ENCODE results near the gene RGPD3. TPM values are rescaled to one million over a fixed set of nuclear protein-coding genes. Genes with fewer than 3 reads are reported as not detected.

The RGPD3 gene
- total and polyA plus RNA-seq, 4 donors: 0.07 to 0.85 (median 0.36) TPM

DNA sequence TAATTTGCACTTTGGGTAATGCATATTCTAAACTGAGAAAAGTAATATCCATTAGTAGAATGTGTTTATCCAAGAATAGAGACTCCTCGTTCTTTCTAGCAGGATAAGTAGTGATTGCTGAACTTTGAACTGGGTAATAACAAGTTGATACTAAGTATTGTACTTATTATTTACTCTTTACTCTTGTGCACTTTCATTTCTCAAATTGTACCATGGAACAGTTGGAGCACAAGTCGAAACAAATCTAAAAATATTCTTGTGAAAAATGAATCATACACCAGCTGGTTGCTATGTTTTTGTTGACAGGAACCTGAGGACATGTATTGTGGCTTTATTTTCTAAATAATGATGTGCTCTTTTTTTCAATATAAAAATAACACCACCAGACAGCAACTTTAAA is 111.9 kb downstream of the RGPD3 start:
- H3K4me3 ChIP-seq (ENCODE audit: low read depth in 1 of 3, low read length in 3 of 3): no peak overlapping the region
- H3K9me3 ChIP-seq (ENCODE audit: control insufficient read depth in 4 of 4, low read length in 3 of 4): no peaks in the 10 kb centered on the region
- 15% methylated on average over 2 of the region's 2 CpGs for WGBS
- H3K27me3 ChIP-seq (ENCODE audit: control insufficient read depth in 4 of 4, insufficient read depth in 4 of 4, low read length in 3 of 4): no peaks in the 10 kb centered on the region
- no peak for DNase-seq (ENCODE audit: low spot score)
- H3K36me3 ChIP-seq (ENCODE audit: control insufficient read depth in 4 of 4, insufficient read depth in 3 of 4, low read depth in 1 of 4, low read length in 3 of 4): no peaks in the 10 kb centered on the region
- H3K4me1 ChIP-seq (ENCODE audit: control insufficient read depth in 4 of 4, insufficient read depth in 4 of 4, low read length in 3 of 4): peaks cover 0 to 9% (median 0%) of the 10 kb centered on the region in 4 donors
- no peak overlapping the region for H3K27ac ChIP-seq (ENCODE audit: low read depth in 1 of 2, low read length in 2 of 2)
- no peak overlapping the region for H3K9ac ChIP-seq (ENCODE audit: low read depth in 1 of 2, low read length in 2 of 2)
- TF ChIP-seq RAD21 (IDR thresholded peaks at IDR 0.05) (no peak), HNF4A (conservative IDR thresholded peaks at IDR 0.05) (peak; percentile 66 to 69), FOXA1 (IDR thresholded peaks at IDR 0.05) (no peak), SP1 (IDR thresholded peaks at IDR 0.05) (peak; percentile 38), YY1 (IDR thresholded peaks at IDR 0.05) (no peak)
- TF ChIP-seq, protein P1, sequence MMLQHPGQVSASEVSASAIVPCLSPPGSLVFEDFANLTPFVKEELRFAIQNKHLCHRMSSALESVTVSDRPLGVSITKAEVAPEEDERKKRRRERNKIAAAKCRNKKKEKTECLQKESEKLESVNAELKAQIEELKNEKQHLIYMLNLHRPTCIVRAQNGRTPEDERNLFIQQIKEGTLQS (IDR thresholded peaks at IDR 0.05): no peak
- TF ChIP-seq, protein P2, sequence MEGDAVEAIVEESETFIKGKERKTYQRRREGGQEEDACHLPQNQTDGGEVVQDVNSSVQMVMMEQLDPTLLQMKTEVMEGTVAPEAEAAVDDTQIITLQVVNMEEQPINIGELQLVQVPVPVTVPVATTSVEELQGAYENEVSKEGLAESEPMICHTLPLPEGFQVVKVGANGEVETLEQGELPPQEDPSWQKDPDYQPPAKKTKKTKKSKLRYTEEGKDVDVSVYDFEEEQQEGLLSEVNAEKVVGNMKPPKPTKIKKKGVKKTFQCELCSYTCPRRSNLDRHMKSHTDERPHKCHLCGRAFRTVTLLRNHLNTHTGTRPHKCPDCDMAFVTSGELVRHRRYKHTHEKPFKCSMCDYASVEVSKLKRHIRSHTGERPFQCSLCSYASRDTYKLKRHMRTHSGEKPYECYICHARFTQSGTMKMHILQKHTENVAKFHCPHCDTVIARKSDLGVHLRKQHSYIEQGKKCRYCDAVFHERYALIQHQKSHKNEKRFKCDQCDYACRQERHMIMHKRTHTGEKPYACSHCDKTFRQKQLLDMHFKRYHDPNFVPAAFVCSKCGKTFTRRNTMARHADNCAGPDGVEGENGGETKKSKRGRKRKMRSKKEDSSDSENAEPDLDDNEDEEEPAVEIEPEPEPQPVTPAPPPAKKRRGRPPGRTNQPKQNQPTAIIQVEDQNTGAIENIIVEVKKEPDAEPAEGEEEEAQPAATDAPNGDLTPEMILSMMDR (IDR thresholded peaks at IDR 0.05; ENCODE audit: low read depth, low read length, missing input control): no peak
- TF ChIP-seq, protein P3, sequence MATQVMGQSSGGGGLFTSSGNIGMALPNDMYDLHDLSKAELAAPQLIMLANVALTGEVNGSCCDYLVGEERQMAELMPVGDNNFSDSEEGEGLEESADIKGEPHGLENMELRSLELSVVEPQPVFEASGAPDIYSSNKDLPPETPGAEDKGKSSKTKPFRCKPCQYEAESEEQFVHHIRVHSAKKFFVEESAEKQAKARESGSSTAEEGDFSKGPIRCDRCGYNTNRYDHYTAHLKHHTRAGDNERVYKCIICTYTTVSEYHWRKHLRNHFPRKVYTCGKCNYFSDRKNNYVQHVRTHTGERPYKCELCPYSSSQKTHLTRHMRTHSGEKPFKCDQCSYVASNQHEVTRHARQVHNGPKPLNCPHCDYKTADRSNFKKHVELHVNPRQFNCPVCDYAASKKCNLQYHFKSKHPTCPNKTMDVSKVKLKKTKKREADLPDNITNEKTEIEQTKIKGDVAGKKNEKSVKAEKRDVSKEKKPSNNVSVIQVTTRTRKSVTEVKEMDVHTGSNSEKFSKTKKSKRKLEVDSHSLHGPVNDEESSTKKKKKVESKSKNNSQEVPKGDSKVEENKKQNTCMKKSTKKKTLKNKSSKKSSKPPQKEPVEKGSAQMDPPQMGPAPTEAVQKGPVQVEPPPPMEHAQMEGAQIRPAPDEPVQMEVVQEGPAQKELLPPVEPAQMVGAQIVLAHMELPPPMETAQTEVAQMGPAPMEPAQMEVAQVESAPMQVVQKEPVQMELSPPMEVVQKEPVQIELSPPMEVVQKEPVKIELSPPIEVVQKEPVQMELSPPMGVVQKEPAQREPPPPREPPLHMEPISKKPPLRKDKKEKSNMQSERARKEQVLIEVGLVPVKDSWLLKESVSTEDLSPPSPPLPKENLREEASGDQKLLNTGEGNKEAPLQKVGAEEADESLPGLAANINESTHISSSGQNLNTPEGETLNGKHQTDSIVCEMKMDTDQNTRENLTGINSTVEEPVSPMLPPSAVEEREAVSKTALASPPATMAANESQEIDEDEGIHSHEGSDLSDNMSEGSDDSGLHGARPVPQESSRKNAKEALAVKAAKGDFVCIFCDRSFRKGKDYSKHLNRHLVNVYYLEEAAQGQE (IDR thresholded peaks at IDR 0.05): no peak

DNA sequence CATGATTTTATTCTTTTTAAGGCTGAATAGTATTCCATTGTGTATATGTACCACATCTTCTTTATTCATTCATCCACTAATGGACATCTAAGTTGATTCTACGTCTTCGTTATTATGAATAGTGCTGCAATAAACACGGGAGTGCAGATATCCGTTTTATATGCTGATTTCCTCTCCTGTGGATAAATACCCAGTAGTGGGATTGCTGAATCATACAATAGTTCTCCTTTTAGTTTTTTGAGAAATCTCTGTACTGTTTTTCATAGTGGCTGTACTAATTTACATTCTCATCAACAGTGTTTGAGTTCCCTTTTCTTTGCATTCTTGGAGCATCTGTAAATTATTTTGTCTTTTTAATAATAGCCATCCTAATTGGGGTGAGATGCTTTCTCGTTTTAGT is 114.5 kb downstream of the RGPD3 start:
- Histone ChIP-seq H3K4me1 (ENCODE audit: control insufficient read depth in 4 of 4, insufficient read depth in 4 of 4, low read length in 3 of 4) (peaks cover 0 to 9% (median 0%) of the 10 kb centered on the region in 4 donors), H3K27ac (ENCODE audit: low read depth in 1 of 2, low read length in 2 of 2) (no peak overlapping the region), H3K9ac (ENCODE audit: low read depth in 1 of 2, low read length in 2 of 2) (no peak overlapping the region), H3K9me3 (ENCODE audit: control insufficient read depth in 4 of 4, low read length in 3 of 4) (no peaks in the 10 kb centered on the region), H3K36me3 (ENCODE audit: control insufficient read depth in 4 of 4, insufficient read depth in 3 of 4, low read depth in 1 of 4, low read length in 3 of 4) (no peaks in the 10 kb centered on the region), H3K4me3 (ENCODE audit: low read depth in 1 of 3, low read length in 3 of 3) (no peak overlapping the region), H3K27me3 (ENCODE audit: control insufficient read depth in 4 of 4, insufficient read depth in 4 of 4, low read length in 3 of 4) (no peaks in the 10 kb centered on the region)
- TF ChIP-seq, protein P1 (IDR thresholded peaks at IDR 0.05): no peak
- TF ChIP-seq SP1 (IDR thresholded peaks at IDR 0.05): no peak
- TF ChIP-seq, protein P3 (IDR thresholded peaks at IDR 0.05): no peak
- WGBS: 81% methylated on average over 5 of the region's 5 CpGs
- no peak for DNase-seq (ENCODE audit: low spot score)

Measured in liver (tissue), 9 donors.